HFFc6 (cell line): ENCODE results near the gene HSPA5. TPM values are rescaled to one million over a fixed set of nuclear protein-coding genes. Genes with fewer than 3 reads are reported as not detected.
A peak's percentile ranks its signal among the peaks of the same experiment; 100 is the strongest.
"Not testable (repeated sequence)": the region's sequence is repeated elsewhere in the genome, so short reads cannot be mapped to it uniquely, and the experiment has no call there.

ENCODE experiments used
- DNase-seq: peaks from one replicate; pipeline ENCODE4 v3.0.0-alpha.2; 2018
- H3K27ac Mint-ChIP-seq: 2 replicates; pipeline ENCODE4 v1.8.0; 2020; ENCODE audit warnings: mild to moderate bottlenecking, mixed read lengths
- H3K27me3 Mint-ChIP-seq: 2 replicates; pipeline ENCODE4 v1.8.0; 2021; ENCODE audit warnings: mild to moderate bottlenecking, moderate library complexity, mixed read lengths; ENCODE audit not compliant: insufficient read depth
- H3K36me3 Mint-ChIP-seq: 2 replicates; pipeline ENCODE4 v1.8.0; 2021; ENCODE audit warnings: low read depth, mixed read lengths
- H3K4me1 Mint-ChIP-seq: 2 replicates; pipeline ENCODE4 v1.8.0; 2020; ENCODE audit warnings: low read depth, mixed read lengths
- H3K4me3 Mint-ChIP-seq: 2 replicates; pipeline ENCODE4 v1.8.0; 2020; ENCODE audit warnings: mild to moderate bottlenecking, moderate library complexity, mixed read lengths
- H3K9me3 Mint-ChIP-seq: 2 replicates; pipeline ENCODE4 v1.8.0; 2020; ENCODE audit warnings: mild to moderate bottlenecking, mixed read lengths
- long read RNA-seq: library from polyadenylated mRNA; unstranded; transcript quantifications from one replicate; pipeline ENCODE4 v2.0.0, GENCODE V29; 2019
- total RNA-seq, 6 experiments: library from RNA; stranded (reverse); fragmentation: NEBNext Ultra II Directional; extraction: Animal tissue kit (Norgen Biotek cat#: 25700); gene quantifications; 2 replicates in 1 of 6; 3 replicates in 5 of 6; pipeline ENCODE4 v1.2.3, GENCODE V29; 2021
- TF ChIP-seq, protein P1 (sequence below): fragments of 200-600 bp; sonication (generic); IDR thresholded peaks from 2 replicates; pipeline ENCODE4 v1.5.0; 2021; ENCODE audit warnings: antibody characterized with exemption, mild to moderate bottlenecking

HSPA5 gene
- 100 to 1,000 TPM; 495 to 626 (median 613) TPM for total RNA-seq
- long read RNA-seq, transcript HSPA5-201 (8 exons, 3,908 nt): major isoform, 1,266 of 1,442 reads
- long read RNA-seq, partial matches to known transcripts: 156 of 1,442 reads
- long read RNA-seq, other reads (novel, unspliced or antisense): 20 of 1,442 reads

DNA sequence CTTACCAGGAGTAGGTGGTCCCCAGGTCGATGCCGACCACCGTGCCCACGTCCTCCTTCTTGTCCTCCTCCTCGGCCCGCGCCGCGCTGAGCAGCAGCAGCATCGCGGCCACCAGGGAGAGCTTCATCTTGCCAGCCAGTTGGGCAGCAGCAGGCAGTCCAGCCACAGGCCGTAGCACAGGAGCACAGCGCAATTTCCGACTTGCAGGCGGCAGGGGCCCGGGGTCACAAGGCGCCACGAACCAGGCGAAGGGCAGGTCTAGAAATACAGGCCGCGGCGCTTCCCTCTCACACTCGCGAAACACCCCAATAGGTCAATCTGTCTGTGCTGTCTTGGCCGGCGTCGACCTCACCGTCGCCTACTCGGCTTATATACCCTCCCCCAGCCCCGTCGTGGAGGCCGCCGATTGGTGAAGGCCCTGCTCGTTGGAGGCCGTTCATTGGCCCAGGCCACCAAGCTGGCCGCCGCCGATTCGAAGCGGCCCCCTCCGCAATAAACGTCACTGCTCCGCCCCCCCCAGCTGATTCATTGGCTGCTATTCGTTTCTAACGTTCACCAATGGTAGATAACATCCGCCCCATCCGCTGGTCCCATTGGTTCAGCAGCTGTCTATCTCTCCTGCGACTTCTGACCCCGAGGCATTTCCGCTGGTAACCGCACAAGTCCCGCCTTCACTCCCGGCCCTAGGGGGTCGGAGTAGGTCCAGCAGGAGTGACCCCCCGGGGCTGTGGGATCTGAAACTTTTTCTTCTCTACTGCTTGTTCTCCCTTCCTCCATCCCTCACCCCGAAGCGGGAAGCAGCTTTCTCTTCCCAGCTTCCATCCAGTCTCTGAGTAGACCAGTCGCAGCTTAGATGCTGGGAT lies at the start of gene HSPA5:
HSPA5 (minus strand) TSS at position 344 of the 863 bp plus-strand sequence; CDS start at position 127, 217 bp downstream.
- Mint-ChIP-seq H3K36me3 (peaks cover 49% of the 10 kb centered on the region), H3K27ac (peak within 1 kb of the TSS; percentile 98), H3K4me1 (peaks cover 54% of the 10 kb centered on the region), H3K4me3 (peak within 1 kb of the TSS; percentile 95), H3K9me3 (peaks cover 6% of the 10 kb centered on the region), H3K27me3 (peaks cover 14% of the 10 kb centered on the region)
- peak; percentile 99 for DNase-seq
- TF ChIP-seq, protein P1, sequence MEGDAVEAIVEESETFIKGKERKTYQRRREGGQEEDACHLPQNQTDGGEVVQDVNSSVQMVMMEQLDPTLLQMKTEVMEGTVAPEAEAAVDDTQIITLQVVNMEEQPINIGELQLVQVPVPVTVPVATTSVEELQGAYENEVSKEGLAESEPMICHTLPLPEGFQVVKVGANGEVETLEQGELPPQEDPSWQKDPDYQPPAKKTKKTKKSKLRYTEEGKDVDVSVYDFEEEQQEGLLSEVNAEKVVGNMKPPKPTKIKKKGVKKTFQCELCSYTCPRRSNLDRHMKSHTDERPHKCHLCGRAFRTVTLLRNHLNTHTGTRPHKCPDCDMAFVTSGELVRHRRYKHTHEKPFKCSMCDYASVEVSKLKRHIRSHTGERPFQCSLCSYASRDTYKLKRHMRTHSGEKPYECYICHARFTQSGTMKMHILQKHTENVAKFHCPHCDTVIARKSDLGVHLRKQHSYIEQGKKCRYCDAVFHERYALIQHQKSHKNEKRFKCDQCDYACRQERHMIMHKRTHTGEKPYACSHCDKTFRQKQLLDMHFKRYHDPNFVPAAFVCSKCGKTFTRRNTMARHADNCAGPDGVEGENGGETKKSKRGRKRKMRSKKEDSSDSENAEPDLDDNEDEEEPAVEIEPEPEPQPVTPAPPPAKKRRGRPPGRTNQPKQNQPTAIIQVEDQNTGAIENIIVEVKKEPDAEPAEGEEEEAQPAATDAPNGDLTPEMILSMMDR: peak; percentile 33; the same call in 1 of the 2 replicates

DNA sequence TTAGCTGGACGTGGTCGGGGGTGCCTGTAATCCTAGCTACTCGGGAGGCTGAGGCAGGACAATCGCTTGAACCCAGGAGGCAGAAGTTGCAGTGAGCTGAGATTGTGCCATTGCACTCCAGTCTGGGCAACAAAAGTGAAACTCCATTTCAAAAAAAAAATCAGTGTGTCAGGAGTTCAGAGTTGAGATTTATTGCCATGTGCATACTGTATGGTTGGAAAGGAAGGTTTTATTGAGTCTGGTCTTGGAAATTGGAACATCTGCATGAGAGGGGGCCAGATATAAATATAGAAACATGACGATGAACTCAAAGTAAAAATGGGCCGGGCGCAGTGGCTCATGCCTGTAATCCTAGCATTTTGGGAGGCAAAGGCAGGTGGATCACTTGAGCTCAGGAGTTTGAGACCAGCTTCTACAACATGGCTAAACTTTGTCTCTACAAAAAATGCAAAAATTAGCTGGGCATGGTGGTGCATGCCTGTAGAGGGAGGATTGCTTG lies 45.8 kb upstream of the HSPA5 start:
- not testable (repeated sequence) for H3K4me3 Mint-ChIP-seq, H3K27ac Mint-ChIP-seq, H3K9me3 Mint-ChIP-seq, H3K4me1 Mint-ChIP-seq, H3K36me3 Mint-ChIP-seq, H3K27me3 Mint-ChIP-seq, DNase-seq

DNA sequence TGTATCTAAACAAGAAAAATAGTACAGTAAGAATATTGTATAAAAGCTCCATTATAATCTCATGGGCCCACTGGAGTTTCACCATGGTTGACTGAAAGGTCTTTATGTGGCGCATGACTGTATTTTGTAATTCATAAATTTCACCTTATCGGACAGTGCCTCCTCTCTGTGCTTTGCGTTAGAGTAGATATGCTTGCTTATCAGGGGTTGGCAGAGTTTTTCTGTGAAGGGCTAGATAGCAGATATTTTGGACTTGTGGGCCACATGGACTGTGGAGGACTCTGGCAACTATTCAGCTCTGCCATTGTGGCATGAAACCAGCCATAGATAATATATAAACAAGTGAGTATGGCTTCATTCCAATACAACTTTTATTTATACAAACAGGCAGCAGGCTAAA lies 43.7 kb upstream of the HSPA5 start:
- Mint-ChIP-seq H3K4me3 (no peak overlapping the region), H3K4me1 (no peaks in the 10 kb centered on the region; the same call in 1 of the 2 replicates), H3K27me3 (no peaks in the 10 kb centered on the region), H3K27ac (no peak overlapping the region), H3K36me3 (no peaks in the 10 kb centered on the region), H3K9me3 (no peaks in the 10 kb centered on the region)
- TF ChIP-seq, protein P1: no peak
- DNase-seq: no peak

DNA sequence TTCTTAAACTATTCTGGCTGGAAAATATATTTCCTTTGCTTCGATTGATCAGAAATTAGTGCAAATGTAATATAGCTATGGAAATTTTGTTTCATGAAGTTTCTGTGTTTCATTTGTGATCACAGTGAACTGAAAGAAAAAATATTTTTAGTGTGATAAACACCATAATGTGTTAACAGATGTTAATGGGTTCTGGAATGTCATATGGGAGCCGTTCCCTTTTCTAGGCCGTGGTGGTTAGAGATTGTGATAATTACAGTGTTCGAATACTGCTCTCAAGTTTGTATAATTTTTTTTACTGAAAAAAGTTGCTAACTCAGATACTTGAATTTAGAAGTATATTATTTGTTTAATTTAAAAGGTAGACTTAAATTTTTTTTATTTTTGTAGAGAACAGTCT lies 39.8 kb upstream of the HSPA5 start:
- H3K4me3 Mint-ChIP-seq: no peak overlapping the region
- no peaks in the 10 kb centered on the region for H3K9me3 Mint-ChIP-seq
- TF ChIP-seq, protein P1: no peak
- no peaks in the 10 kb centered on the region for H3K4me1 Mint-ChIP-seq
- no peak overlapping the region for H3K27ac Mint-ChIP-seq
- no peak for DNase-seq
- no peaks in the 10 kb centered on the region for H3K36me3 Mint-ChIP-seq
- peaks cover 3% of the 10 kb centered on the region for H3K27me3 Mint-ChIP-seq

DNA sequence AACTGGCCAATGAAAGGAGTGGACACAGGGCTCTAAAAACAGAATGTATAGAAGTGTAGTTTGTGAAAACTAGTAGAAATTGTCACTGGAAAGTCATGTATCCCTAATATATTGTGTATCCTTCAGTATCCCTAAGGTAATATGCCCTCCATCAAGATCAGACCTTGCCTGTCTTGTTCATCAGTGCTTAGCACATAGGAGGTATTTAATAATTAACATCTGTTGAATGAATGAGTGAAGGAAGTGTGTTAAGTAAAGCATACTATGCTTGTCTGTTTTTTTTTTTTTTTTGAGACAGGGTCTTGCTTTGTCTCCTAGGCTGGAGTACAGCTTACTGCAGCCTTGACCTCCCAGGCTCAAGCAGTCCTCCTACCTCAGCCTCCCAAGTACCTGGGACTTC lies 36.3 kb upstream of the HSPA5 start:
- Mint-ChIP-seq H3K27ac (no peak overlapping the region), H3K4me3 (no peak overlapping the region), H3K4me1 (peaks cover 9% of the 10 kb centered on the region), H3K9me3 (no peaks in the 10 kb centered on the region), H3K36me3 (peaks cover 4% of the 10 kb centered on the region; the same call in 1 of the 2 replicates), H3K27me3 (peaks cover 3% of the 10 kb centered on the region)
- no peak for DNase-seq
- TF ChIP-seq, protein P1: no peak

DNA sequence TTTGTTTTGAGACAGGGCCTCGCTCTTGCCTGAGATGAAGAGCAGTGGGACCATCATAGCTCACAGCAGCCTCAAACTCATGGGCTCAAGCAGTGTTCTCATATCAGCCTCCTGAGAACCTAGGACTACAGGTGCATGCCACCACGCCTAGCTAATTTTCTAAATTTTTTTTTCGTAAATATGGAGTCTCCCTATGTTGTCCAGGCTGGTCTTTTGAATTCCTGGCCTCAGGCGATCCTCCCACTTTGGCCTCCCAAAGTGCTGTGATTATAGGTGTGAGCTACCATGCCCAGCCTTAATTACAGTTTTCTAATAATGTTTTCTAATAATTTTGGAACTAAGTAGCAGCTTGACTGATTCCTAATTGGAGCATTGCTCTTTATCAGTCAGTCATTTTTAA lies 35.6 kb upstream of the HSPA5 start:
- DNase-seq: no peak
- TF ChIP-seq, protein P1: no peak
- Mint-ChIP-seq H3K36me3 (peaks cover 4% of the 10 kb centered on the region; the same call in 1 of the 2 replicates), H3K9me3 (no peaks in the 10 kb centered on the region), H3K27me3 (peaks cover 3% of the 10 kb centered on the region), H3K4me3 (no peak overlapping the region), H3K4me1 (peaks cover 15% of the 10 kb centered on the region), H3K27ac (no peak overlapping the region)
